WTC11 (cell line): ENCODE data around the gene CXCL11. TPM values are rescaled to one million over a fixed set of nuclear protein-coding genes. Genes with fewer than 3 reads are reported as not detected.

Experiments
- ATAC-seq: fragments of 200-7000 bp; cut with Tn5 transposase; 2 replicates; pipeline ENCODE4 v1.10.0; 2021; ENCODE audit warnings: mild to moderate bottlenecking, moderate library complexity
- CTCF ChIA-PET: fragments of 300-600 bp; sonication (Branson Sonifier 250); formaldehyde crosslinking; loops from one replicate; lab custom pipeline; 2021; ENCODE audit warnings: antibody characterized with exemption; lab: Charles Lee
- POLR2A ChIA-PET: fragments of 350-600 bp; sonication (Branson Sonifier 250); formaldehyde crosslinking; loops from one replicate; lab custom pipeline; 2021; ENCODE audit warnings: antibody characterized with exemption; lab: Charles Lee
- DNase-seq: peaks from one replicate; pipeline ENCODE4 v3.0.0; 2021; ENCODE audit warnings: low spot score
- H3K27ac Mint-ChIP-seq: 2 replicates; pipeline ENCODE4 v1.8.0; 2021; ENCODE audit warnings: mixed read lengths
- H3K27me3 Mint-ChIP-seq: 2 replicates; pipeline ENCODE4 v1.8.0; 2021; ENCODE audit warnings: low read depth, mild to moderate bottlenecking, moderate library complexity, mixed read lengths
- H3K36me3 Mint-ChIP-seq: 2 replicates; pipeline ENCODE4 v1.8.0; 2021; ENCODE audit warnings: mixed read lengths
- H3K4me1 Mint-ChIP-seq: 2 replicates; pipeline ENCODE4 v1.8.0; 2022; ENCODE audit warnings: mixed read lengths
- H3K4me3 Mint-ChIP-seq: 2 replicates; pipeline ENCODE4 v1.8.0; 2021; ENCODE audit warnings: mild to moderate bottlenecking, moderate library complexity, mixed read lengths
- H3K9me3 Mint-ChIP-seq: 2 replicates; pipeline ENCODE4 v1.8.0; 2021; ENCODE audit warnings: mixed read lengths
- FOXK1 ChIP-seq: sonication (generic); formaldehyde crosslinking; IDR thresholded peaks from 2 replicates; pipeline ENCODE4 v1.8.0; 2022; ENCODE audit warnings: mild to moderate bottlenecking, moderate library complexity, missing genetic modification reagents
- FOXP1 ChIP-seq: sonication (generic); formaldehyde crosslinking; IDR thresholded peaks from 2 replicates; pipeline ENCODE4 v1.8.0; 2022; ENCODE audit warnings: missing genetic modification reagents, mild to moderate bottlenecking, moderate library complexity, borderline replicate concordance
- GTF2I ChIP-seq: fragments of 250-450 bp; sonication (Bioruptor Pico); conservative IDR thresholded peaks from 2 replicates; pipeline ENCODE4 v1.4.0; 2021; ENCODE audit warnings: mild to moderate bottlenecking
- IRF2 ChIP-seq: sonication (generic); formaldehyde crosslinking; IDR thresholded peaks from 2 replicates; pipeline ENCODE4 v1.8.0; 2022; ENCODE audit warnings: low read depth, missing genetic modification reagents, borderline replicate concordance
- NR1H2 ChIP-seq: sonication (generic); formaldehyde crosslinking; IDR thresholded peaks from 2 replicates; pipeline ENCODE4 v1.9.0; 2021; ENCODE audit warnings: mild to moderate bottlenecking, moderate library complexity, missing genetic modification reagents
- PRRX2 ChIP-seq: fragments of 250-450 bp; sonication (Bioruptor Pico); IDR thresholded peaks from 2 replicates; pipeline ENCODE4 v1.8.0; 2021; ENCODE audit warnings: mild to moderate bottlenecking
- RORB ChIP-seq: fragments of 250-450 bp; sonication (Bioruptor Pico); IDR thresholded peaks from 2 replicates; pipeline ENCODE4 v1.9.0; 2021; ENCODE audit warnings: mild to moderate bottlenecking
- SMAD3 ChIP-seq: sonication (generic); formaldehyde crosslinking; IDR thresholded peaks from 2 replicates; pipeline ENCODE4 v1.8.0; 2022; ENCODE audit warnings: missing genetic modification reagents, mild to moderate bottlenecking, borderline replicate concordance
- SP1 ChIP-seq: sonication (generic); formaldehyde crosslinking; conservative IDR thresholded peaks from 2 replicates; pipeline ENCODE4 v1.8.1; 2022; ENCODE audit warnings: missing genetic modification reagents
- TP53 ChIP-seq: sonication (generic); formaldehyde crosslinking; IDR thresholded peaks from 2 replicates; pipeline ENCODE4 v1.8.1; 2023; ENCODE audit warnings: mild to moderate bottlenecking, missing genetic modification reagents
- ZBTB21 ChIP-seq: sonication (generic); formaldehyde crosslinking; IDR thresholded peaks from 2 replicates; pipeline ENCODE4 v1.8.1; 2023; ENCODE audit warnings: mild to moderate bottlenecking, missing genetic modification reagents, borderline replicate concordance
- ZNF138 ChIP-seq: sonication (generic); formaldehyde crosslinking; conservative IDR thresholded peaks from 2 replicates; pipeline ENCODE4 v1.8.1; 2022; ENCODE audit warnings: mild to moderate bottlenecking, moderate library complexity, missing genetic modification reagents
- ZNF671 ChIP-seq: fragments of 250-450 bp; sonication (Bioruptor Pico); IDR thresholded peaks from 2 replicates; pipeline ENCODE4 v1.8.0; 2021; ENCODE audit warnings: mild to moderate bottlenecking
- total RNA-seq: library from RNA; stranded (reverse); gene quantifications from 3 replicates; pipeline ENCODE4 v1.2.3, GENCODE V29; 2021
- TF ChIP-seq, protein P1 (sequence below): sonication (generic); formaldehyde crosslinking; IDR thresholded peaks from 2 replicates; pipeline ENCODE4 v1.8.1; 2023; ENCODE audit warnings: mild to moderate bottlenecking, missing genetic modification reagents, moderate library complexity
- TF ChIP-seq, protein P2 (sequence below): sonication (generic); formaldehyde crosslinking; IDR thresholded peaks from 2 replicates; pipeline ENCODE4 v1.8.1; 2023; ENCODE audit warnings: mild to moderate bottlenecking, missing genetic modification reagents, borderline replicate concordance
- TF ChIP-seq, protein P3 (sequence below): sonication (generic); formaldehyde crosslinking; IDR thresholded peaks from 2 replicates; pipeline ENCODE4 v1.8.1; 2022; ENCODE audit warnings: low read depth, mild to moderate bottlenecking, moderate library complexity, missing genetic modification reagents, borderline replicate concordance
- TF ChIP-seq, protein P4 (sequence below): sonication (generic); formaldehyde crosslinking; IDR thresholded peaks from 2 replicates; pipeline ENCODE4 v1.8.0; 2022; ENCODE audit warnings: mild to moderate bottlenecking, missing genetic modification reagents
- TF ChIP-seq, protein P5 (sequence below): sonication (generic); formaldehyde crosslinking; IDR thresholded peaks from 2 replicates; pipeline ENCODE4 v1.8.0; 2023; ENCODE audit warnings: mild to moderate bottlenecking, missing genetic modification reagents

The CXCL11 gene
- total RNA-seq, 1 experiment from 2014 or later: 0.20 TPM

DNA sequence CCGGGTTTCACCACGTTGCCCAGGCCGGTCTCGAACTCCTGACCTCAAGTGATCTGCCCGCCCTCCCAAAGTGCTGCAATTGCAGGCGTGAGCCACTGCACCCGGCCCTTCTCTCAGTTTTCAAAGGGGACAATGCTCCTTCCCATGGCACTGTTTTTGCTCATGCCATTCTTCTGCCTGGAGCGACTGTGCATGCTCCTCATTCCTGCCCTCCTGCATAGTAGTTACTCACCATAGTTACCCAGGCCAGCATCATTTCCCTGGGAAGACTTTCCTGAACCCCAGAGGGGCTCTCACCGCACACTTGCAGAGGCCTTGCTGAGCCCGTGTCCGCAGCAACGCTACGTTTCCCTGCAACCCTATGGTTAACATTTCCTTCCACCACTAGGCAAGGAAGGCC lies 25.3 kb downstream of the CXCL11 start:
- no peak overlapping the region for H3K27ac Mint-ChIP-seq

DNA sequence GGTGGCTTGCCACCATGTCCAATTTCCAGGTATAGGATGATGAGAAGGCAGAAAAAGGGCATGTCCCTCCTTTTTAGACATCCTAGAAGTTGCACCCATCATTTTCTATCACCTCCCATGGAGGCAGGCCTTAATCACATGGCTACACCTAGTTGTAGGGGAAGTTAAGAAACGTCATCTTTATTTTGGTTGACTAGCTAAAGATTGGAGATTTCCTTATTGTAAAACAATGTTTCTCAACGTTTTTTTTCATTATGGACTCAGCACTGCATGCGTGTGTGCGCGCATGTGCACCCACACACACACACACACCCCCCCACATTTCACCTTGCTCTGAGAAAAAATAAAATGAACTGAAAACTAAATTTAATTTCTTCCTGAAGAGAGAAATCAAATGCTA lies 26.6 kb downstream of the CXCL11 start:
- Mint-ChIP-seq H3K27me3 (peaks cover 12% of the 10 kb centered on the region), H3K27ac (no peak overlapping the region), H3K4me3 (no peak overlapping the region), H3K36me3 (no peaks in the 10 kb centered on the region), H3K9me3 (no peaks in the 10 kb centered on the region), H3K4me1 (peaks cover 14% of the 10 kb centered on the region)
- ChIA-PET CTCF (interaction anchor here (0.9 to 1.3 kb wide), 2 partner anchors 13 to 16 kb away, joined by 3 to 8 read pairs; no protein-coding TSS in a partner anchor), POLR2A (interaction anchor here (0.9 kb wide), 1 partner anchor 69 kb away, joined by 3 read pairs; the partner anchor contains the start of gene NAAA)
- TF ChIP-seq ZNF671: no peak
- TF ChIP-seq, protein P1, sequence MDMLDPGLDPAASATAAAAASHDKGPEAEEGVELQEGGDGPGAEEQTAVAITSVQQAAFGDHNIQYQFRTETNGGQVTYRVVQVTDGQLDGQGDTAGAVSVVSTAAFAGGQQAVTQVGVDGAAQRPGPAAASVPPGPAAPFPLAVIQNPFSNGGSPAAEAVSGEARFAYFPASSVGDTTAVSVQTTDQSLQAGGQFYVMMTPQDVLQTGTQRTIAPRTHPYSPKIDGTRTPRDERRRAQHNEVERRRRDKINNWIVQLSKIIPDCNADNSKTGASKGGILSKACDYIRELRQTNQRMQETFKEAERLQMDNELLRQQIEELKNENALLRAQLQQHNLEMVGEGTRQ (CRISPR knock-in tag): no peak
- TF ChIP-seq, protein P2, sequence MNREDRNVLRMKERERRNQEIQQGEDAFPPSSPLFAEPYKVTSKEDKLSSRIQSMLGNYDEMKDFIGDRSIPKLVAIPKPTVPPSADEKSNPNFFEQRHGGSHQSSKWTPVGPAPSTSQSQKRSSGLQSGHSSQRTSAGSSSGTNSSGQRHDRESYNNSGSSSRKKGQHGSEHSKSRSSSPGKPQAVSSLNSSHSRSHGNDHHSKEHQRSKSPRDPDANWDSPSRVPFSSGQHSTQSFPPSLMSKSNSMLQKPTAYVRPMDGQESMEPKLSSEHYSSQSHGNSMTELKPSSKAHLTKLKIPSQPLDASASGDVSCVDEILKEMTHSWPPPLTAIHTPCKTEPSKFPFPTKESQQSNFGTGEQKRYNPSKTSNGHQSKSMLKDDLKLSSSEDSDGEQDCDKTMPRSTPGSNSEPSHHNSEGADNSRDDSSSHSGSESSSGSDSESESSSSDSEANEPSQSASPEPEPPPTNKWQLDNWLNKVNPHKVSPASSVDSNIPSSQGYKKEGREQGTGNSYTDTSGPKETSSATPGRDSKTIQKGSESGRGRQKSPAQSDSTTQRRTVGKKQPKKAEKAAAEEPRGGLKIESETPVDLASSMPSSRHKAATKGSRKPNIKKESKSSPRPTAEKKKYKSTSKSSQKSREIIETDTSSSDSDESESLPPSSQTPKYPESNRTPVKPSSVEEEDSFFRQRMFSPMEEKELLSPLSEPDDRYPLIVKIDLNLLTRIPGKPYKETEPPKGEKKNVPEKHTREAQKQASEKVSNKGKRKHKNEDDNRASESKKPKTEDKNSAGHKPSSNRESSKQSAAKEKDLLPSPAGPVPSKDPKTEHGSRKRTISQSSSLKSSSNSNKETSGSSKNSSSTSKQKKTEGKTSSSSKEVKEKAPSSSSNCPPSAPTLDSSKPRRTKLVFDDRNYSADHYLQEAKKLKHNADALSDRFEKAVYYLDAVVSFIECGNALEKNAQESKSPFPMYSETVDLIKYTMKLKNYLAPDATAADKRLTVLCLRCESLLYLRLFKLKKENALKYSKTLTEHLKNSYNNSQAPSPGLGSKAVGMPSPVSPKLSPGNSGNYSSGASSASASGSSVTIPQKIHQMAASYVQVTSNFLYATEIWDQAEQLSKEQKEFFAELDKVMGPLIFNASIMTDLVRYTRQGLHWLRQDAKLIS (CRISPR knock-in tag): no peak
- no peak for TF ChIP-seq RORB
- no peak for TF ChIP-seq SMAD3
- TF ChIP-seq FOXK1: no peak
- TF ChIP-seq, protein P3, sequence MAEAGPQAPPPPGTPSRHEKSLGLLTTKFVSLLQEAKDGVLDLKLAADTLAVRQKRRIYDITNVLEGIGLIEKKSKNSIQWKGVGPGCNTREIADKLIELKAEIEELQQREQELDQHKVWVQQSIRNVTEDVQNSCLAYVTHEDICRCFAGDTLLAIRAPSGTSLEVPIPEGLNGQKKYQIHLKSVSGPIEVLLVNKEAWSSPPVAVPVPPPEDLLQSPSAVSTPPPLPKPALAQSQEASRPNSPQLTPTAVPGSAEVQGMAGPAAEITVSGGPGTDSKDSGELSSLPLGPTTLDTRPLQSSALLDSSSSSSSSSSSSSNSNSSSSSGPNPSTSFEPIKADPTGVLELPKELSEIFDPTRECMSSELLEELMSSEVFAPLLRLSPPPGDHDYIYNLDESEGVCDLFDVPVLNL (CRISPR knock-in tag): no peak
- no peak for TF ChIP-seq IRF2 (CRISPR knock-in tag)
- no peak for TF ChIP-seq ZNF138 (CRISPR knock-in tag)
- DNase-seq (no peak), ATAC-seq (no peak)

More for the DNA sequence above, 25.3 kb downstream of the CXCL11 start:
- peak; percentile 18 for ATAC-seq
- no peak for TF ChIP-seq SP1
- no peak for TF ChIP-seq ZBTB21
- no peak for TF ChIP-seq TP53 (CRISPR knock-in tag)
- Mint-ChIP-seq H3K4me3 (no peak overlapping the region), H3K36me3 (no peaks in the 10 kb centered on the region), H3K27me3 (peaks cover 12% of the 10 kb centered on the region), H3K4me1 (peaks cover 14% of the 10 kb centered on the region), H3K9me3 (no peaks in the 10 kb centered on the region)
- ChIA-PET POLR2A (no interaction called here), CTCF (interaction anchor here (0.8 to 1.3 kb wide), 2 partner anchors 15 to 56 kb away, joined by 3 to 8 read pairs; no protein-coding TSS in a partner anchor)
- DNase-seq: no peak

DNA sequence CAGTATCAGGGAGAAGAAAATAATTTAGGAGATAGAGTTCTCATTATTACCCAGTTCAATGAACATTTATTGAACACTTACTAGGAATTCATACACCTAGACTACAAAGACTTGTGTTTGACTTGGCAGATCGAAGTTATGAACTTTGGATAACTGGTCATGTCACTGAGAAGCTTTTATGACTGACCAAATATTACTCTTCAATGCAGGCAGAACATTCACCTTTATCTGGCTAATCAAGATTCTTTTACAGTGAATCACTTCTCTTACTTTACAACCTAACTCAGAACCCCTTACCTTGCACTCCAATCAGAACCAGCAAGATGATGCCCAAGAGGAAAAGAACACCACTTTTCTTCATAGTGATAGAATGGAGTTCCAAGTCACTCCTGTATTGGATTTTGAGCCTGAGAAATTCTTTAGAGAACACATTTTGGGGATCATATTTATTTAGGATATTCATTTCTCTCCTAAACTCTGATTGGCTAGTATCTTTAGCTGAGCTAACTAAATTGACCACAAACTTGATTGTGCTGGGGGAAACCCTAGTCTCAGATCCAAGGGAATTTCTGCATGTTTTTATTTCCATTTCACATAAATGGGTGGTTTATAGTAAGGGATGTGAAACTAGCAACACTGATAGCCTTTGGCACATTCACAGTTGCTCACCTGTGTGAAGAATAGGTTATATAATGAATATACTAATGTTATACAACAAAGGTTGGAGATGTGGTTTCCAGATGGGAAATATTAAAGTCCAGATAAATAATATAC lies 28.6 kb downstream of the CXCL11 start, which contains the start of gene CXCL9:
Gene CXCL9, minus strand, starts transcription at position 421 of the 774 bp plus-strand sequence. Its CDS starts 60 bp downstream, at position 361.
- Mint-ChIP-seq H3K27ac (no peak within 1 kb of the TSS), H3K9me3 (no peaks in the 10 kb centered on the region), H3K4me1 (peaks cover 11% of the 10 kb centered on the region), H3K27me3 (peaks cover 15% of the 10 kb centered on the region), H3K4me3 (no peak within 1 kb of the TSS), H3K36me3 (no peaks in the 10 kb centered on the region)
- ChIA-PET CTCF (interaction anchor here (1.0 kb wide), 1 partner anchor 11 kb away, joined by 5 read pairs; no protein-coding TSS in a partner anchor), POLR2A (no interaction called here)
- ATAC-seq (no peak), DNase-seq (no peak)
- TF ChIP-seq, protein P4, sequence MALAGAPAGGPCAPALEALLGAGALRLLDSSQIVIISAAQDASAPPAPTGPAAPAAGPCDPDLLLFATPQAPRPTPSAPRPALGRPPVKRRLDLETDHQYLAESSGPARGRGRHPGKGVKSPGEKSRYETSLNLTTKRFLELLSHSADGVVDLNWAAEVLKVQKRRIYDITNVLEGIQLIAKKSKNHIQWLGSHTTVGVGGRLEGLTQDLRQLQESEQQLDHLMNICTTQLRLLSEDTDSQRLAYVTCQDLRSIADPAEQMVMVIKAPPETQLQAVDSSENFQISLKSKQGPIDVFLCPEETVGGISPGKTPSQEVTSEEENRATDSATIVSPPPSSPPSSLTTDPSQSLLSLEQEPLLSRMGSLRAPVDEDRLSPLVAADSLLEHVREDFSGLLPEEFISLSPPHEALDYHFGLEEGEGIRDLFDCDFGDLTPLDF (CRISPR knock-in tag): no peak
- TF ChIP-seq GTF2I (CRISPR knock-in tag) (no peak), PRRX2 (CRISPR knock-in tag) (no peak), FOXP1 (CRISPR knock-in tag) (no peak), NR1H2 (CRISPR knock-in tag) (no peak)
- TF ChIP-seq, protein P3 (CRISPR knock-in tag): no peak
- TF ChIP-seq, protein P5, sequence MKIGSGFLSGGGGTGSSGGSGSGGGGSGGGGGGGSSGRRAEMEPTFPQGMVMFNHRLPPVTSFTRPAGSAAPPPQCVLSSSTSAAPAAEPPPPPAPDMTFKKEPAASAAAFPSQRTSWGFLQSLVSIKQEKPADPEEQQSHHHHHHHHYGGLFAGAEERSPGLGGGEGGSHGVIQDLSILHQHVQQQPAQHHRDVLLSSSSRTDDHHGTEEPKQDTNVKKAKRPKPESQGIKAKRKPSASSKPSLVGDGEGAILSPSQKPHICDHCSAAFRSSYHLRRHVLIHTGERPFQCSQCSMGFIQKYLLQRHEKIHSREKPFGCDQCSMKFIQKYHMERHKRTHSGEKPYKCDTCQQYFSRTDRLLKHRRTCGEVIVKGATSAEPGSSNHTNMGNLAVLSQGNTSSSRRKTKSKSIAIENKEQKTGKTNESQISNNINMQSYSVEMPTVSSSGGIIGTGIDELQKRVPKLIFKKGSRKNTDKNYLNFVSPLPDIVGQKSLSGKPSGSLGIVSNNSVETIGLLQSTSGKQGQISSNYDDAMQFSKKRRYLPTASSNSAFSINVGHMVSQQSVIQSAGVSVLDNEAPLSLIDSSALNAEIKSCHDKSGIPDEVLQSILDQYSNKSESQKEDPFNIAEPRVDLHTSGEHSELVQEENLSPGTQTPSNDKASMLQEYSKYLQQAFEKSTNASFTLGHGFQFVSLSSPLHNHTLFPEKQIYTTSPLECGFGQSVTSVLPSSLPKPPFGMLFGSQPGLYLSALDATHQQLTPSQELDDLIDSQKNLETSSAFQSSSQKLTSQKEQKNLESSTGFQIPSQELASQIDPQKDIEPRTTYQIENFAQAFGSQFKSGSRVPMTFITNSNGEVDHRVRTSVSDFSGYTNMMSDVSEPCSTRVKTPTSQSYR (CRISPR knock-in tag): no peak
